Naive thymus-derived CD4-positive, alpha-beta T cell (primary cell): Measurements from ENCODE around the gene ABCF3. TPM values are rescaled to one million over a fixed set of nuclear protein-coding genes. Genes with fewer than 3 reads are reported as not detected.

Source experiments
- ATAC-seq: fragments of 150-1000 bp; cut with Tn5 transposase; 2 replicates; pipeline ENCODE4 v1.10.0; 2021; ENCODE audit warnings: mild to moderate bottlenecking, moderate library complexity
- CTCF ChIA-PET: fragments of 350-600 bp; sonication (Branson Sonifier 250); formaldehyde crosslinking; loops from one replicate; lab custom pipeline; 2021; ENCODE audit warnings: antibody characterized with exemption; lab: Charles Lee
- POLR2A ChIA-PET: fragments of 350-600 bp; sonication (Branson Sonifier 250); formaldehyde crosslinking; loops from one replicate; lab custom pipeline; 2021; ENCODE audit warnings: antibody characterized with exemption, inconsistent platforms; lab: Charles Lee
- DNase-seq, 9 donors: peaks; one replicate each; pipeline versions ENCODE4 v3.0.0 to v3.0.0-alpha.2; 2020 to 2022; ENCODE audit warnings: mixed read lengths in 1 of 9
- H3K27ac ChIP-seq: one replicate; pipeline ENCODE4 v1.7.0; 2013; ENCODE audit warnings: mild to moderate bottlenecking, low read depth, low read length, moderate library complexity
- H3K27me3 ChIP-seq, 2 donors: one replicate each; pipeline ENCODE4 v1.7.0; 2013; ENCODE audit warnings: low read length in 2 of 2, mild to moderate bottlenecking in 2 of 2, moderate library complexity in 2 of 2; ENCODE audit not compliant: control insufficient read depth in 2 of 2, insufficient read depth in 2 of 2
- H3K36me3 ChIP-seq, 3 experiments: 1 replicate in 2 of 3; 2 replicates in 1 of 3; pipeline ENCODE4 v1.7.0; 2013; ENCODE audit warnings: low read length in 3 of 3, mild to moderate bottlenecking in 3 of 3, moderate library complexity in 1 of 3; ENCODE audit not compliant: insufficient read depth in 3 of 3, control insufficient read depth in 2 of 3
- H3K4me1 ChIP-seq, 2 donors: one replicate each; pipeline ENCODE4 v1.7.0; 2013; ENCODE audit warnings: low read length in 2 of 2, mild to moderate bottlenecking in 2 of 2, moderate library complexity in 1 of 2; ENCODE audit not compliant: control insufficient read depth in 2 of 2, insufficient read depth in 2 of 2
- H3K4me3 ChIP-seq: 2 replicates; pipeline ENCODE4 v1.7.0; 2013; ENCODE audit warnings: mild to moderate bottlenecking, low read length
- H3K9me3 ChIP-seq, 3 experiments: 1 replicate in 2 of 3; 2 replicates in 1 of 3; pipeline ENCODE4 v1.7.0; 2013; ENCODE audit warnings: low read length in 3 of 3; ENCODE audit not compliant: control insufficient read depth in 2 of 3
- H3K27ac Mint-ChIP-seq, 9 donors: one replicate each; pipeline ENCODE4 v1.8.0; 2020 to 2022; ENCODE audit warnings: mixed read lengths in 9 of 9, mild to moderate bottlenecking in 8 of 9, moderate library complexity in 5 of 9, inconsistent platforms in 2 of 9
- H3K27me3 Mint-ChIP-seq, 5 donors: one replicate each; pipeline ENCODE4 v1.8.0; 2021 to 2022; ENCODE audit warnings: mixed read lengths in 5 of 5, mild to moderate bottlenecking in 1 of 5
- H3K36me3 Mint-ChIP-seq, 5 donors: one replicate each; pipeline ENCODE4 v1.8.0; 2020 to 2022; ENCODE audit warnings: mixed read lengths in 5 of 5, mild to moderate bottlenecking in 3 of 5, inconsistent platforms in 1 of 5
- H3K4me1 Mint-ChIP-seq, 7 donors: one replicate each; pipeline ENCODE4 v1.8.0; 2020 to 2022; ENCODE audit warnings: mixed read lengths in 7 of 7, mild to moderate bottlenecking in 3 of 7, inconsistent platforms in 1 of 7
- H3K4me3 Mint-ChIP-seq, 10 donors: one replicate each; pipeline ENCODE4 v1.8.0; 2020 to 2022; ENCODE audit warnings: mild to moderate bottlenecking in 10 of 10, mixed read lengths in 10 of 10, moderate library complexity in 6 of 10, inconsistent platforms in 2 of 10
- H3K9me3 Mint-ChIP-seq, 11 donors: one replicate each; pipeline ENCODE4 v1.8.0; 2020 to 2022; ENCODE audit warnings: mixed read lengths in 11 of 11, mild to moderate bottlenecking in 4 of 11, inconsistent platforms in 1 of 11, moderate library complexity in 1 of 11
- intact Hi-C, 2 donors: fragments of 100-400 bp; cut with micrococcal nuclease; formaldehyde crosslinking; loops; one replicate each; pipeline ENCODE4 v1.15.1; 2023
- polyA plus RNA-seq, 2 donors: library from polyadenylated mRNA; unstranded; fragments of 300-500 nt; fragmentation: Illumina TruSeq; gene quantifications; one replicate each; pipeline ENCODE4 v1.2.3, GENCODE V29; 2021
- total RNA-seq, 6 experiments: library from RNA in 5 of 6; stranded (reverse) in 5 of 6; gene quantifications; 1 replicate in 5 of 6; 2 replicates in 1 of 6; pipeline ENCODE4 v1.2.3 and lab custom pipeline; 2021 to 2026

The ABCF3 gene
- total and polyA plus RNA-seq, 7 experiments from 2014 or later: 47.0 to 153 (median 102) TPM

- peaks cover 4 to 11% (median 8%) of the 10 kb centered on the region in 7 donors for H3K4me1 Mint-ChIP-seq
- CTCF ChIA-PET: no interaction called here
Measured at GRCh38 chr3:184234224-184234623, 48.2 kb downstream of the ABCF3 start.

GRCh38 chr3:184234671-184235380 lies 48.8 kb downstream of the ABCF3 start:
- ATAC-seq: no peak
- DNase-seq: no peak
- Mint-ChIP-seq H3K9me3 (peaks cover 0 to 2% (median 0%) of the 10 kb centered on the region in 11 donors), H3K4me3 (no peak overlapping the region), H3K36me3 (no peaks in the 10 kb centered on the region), H3K4me1 (peaks cover 4 to 11% (median 8%) of the 10 kb centered on the region in 7 donors), H3K27me3 (peaks cover 22 to 28% (median 24%) of the 10 kb centered on the region in 5 donors), H3K27ac (no peak overlapping the region)
- ChIA-PET CTCF (no interaction called here), POLR2A (no interaction called here)
- Histone ChIP-seq H3K4me1 (no peaks in the 10 kb centered on the region), H3K4me3 (no peak overlapping the region), H3K9me3 (no peaks in the 10 kb centered on the region), H3K27me3 (peaks cover 4 to 9% of the 10 kb centered on the region in 2 donors), H3K36me3 (no peaks in the 10 kb centered on the region), H3K27ac (no peak overlapping the region)
- intact Hi-C loops: no loop called here

More at GRCh38 chr3:184234224-184234623, 48.2 kb downstream of the ABCF3 start:
- no peak for ATAC-seq
- Mint-ChIP-seq H3K27me3 (peaks cover 22 to 30% (median 24%) of the 10 kb centered on the region in 5 donors), H3K4me3 (no peak overlapping the region), H3K27ac (no peak overlapping the region), H3K36me3 (no peaks in the 10 kb centered on the region), H3K9me3 (peaks cover 0 to 2% (median 0%) of the 10 kb centered on the region in 11 donors)
- Histone ChIP-seq H3K4me1 (no peaks in the 10 kb centered on the region), H3K36me3 (no peaks in the 10 kb centered on the region), H3K4me3 (no peak overlapping the region), H3K27ac (no peak overlapping the region), H3K9me3 (no peaks in the 10 kb centered on the region), H3K27me3 (peaks cover 4 to 12% of the 10 kb centered on the region in 2 donors)
- DNase-seq: no peak
- POLR2A ChIA-PET: no interaction called here
- intact Hi-C loops: no loop called here

GRCh38 chr3:184235381-184236032 lies 49.5 kb downstream of the ABCF3 start:
- CTCF ChIA-PET: no interaction called here
- H3K9me3 Mint-ChIP-seq: peaks cover 0 to 2% (median 0%) of the 10 kb centered on the region in 11 donors
- DNase-seq (no peak), ATAC-seq (no peak)
- no peaks in the 10 kb centered on the region for H3K36me3 Mint-ChIP-seq
- no peak overlapping the region for H3K4me3 Mint-ChIP-seq
- Histone ChIP-seq H3K27ac (no peak overlapping the region), H3K4me3 (no peak overlapping the region), H3K36me3 (no peaks in the 10 kb centered on the region), H3K9me3 (no peaks in the 10 kb centered on the region), H3K27me3 (peaks cover 4 to 8% of the 10 kb centered on the region in 2 donors), H3K4me1 (no peaks in the 10 kb centered on the region)
- H3K27ac Mint-ChIP-seq: no peak overlapping the region
- H3K4me1 Mint-ChIP-seq: peaks cover 4 to 11% (median 8%) of the 10 kb centered on the region in 7 donors
- H3K27me3 Mint-ChIP-seq: peaks cover 22 to 28% (median 24%) of the 10 kb centered on the region in 5 donors
- intact Hi-C loops: no loop called here
- POLR2A ChIA-PET: no interaction called here

GRCh38 chr3:184236033-184236410 lies 50.0 kb downstream of the ABCF3 start:
- peaks cover 4 to 8% (median 6%) of the 10 kb centered on the region in 7 donors for H3K4me1 Mint-ChIP-seq
- Histone ChIP-seq H3K4me1 (no peaks in the 10 kb centered on the region), H3K36me3 (no peaks in the 10 kb centered on the region), H3K9me3 (no peaks in the 10 kb centered on the region), H3K4me3 (no peak overlapping the region), H3K27me3 (peaks cover 4 to 6% of the 10 kb centered on the region in 2 donors), H3K27ac (no peak overlapping the region)
- H3K27ac Mint-ChIP-seq: no peak overlapping the region
- H3K9me3 Mint-ChIP-seq: peaks cover 0 to 2% (median 0%) of the 10 kb centered on the region in 11 donors
- POLR2A ChIA-PET: no interaction called here
- intact Hi-C loops: no loop called here
- DNase-seq (no peak), ATAC-seq (no peak)
- H3K36me3 Mint-ChIP-seq: no peaks in the 10 kb centered on the region
- no peak overlapping the region for H3K4me3 Mint-ChIP-seq
- peaks cover 20 to 26% (median 21%) of the 10 kb centered on the region in 5 donors for H3K27me3 Mint-ChIP-seq
- CTCF ChIA-PET: no interaction called here

- DNase-seq (no peak), ATAC-seq (no peak)
- Histone ChIP-seq H3K36me3 (peaks cover 0 to 2% (median 0%) of the 10 kb centered on the region in 3 experiments), H3K9me3 (no peaks in the 10 kb centered on the region), H3K4me3 (no peak overlapping the region), H3K4me1 (no peaks in the 10 kb centered on the region), H3K27me3 (no peaks in the 10 kb centered on the region), H3K27ac (no peak overlapping the region)
- peaks cover 14 to 20% (median 15%) of the 10 kb centered on the region in 5 donors for H3K27me3 Mint-ChIP-seq
- H3K36me3 Mint-ChIP-seq: no peaks in the 10 kb centered on the region
- POLR2A ChIA-PET: no interaction called here
- no peak overlapping the region for H3K4me3 Mint-ChIP-seq
- CTCF ChIA-PET: no interaction called here
- H3K4me1 Mint-ChIP-seq: peaks cover 0 to 2% (median 0%) of the 10 kb centered on the region in 7 donors
- intact Hi-C loops: no loop called here
- H3K9me3 Mint-ChIP-seq: peaks cover 0 to 2% (median 0%) of the 10 kb centered on the region in 11 donors
- H3K27ac Mint-ChIP-seq: no peak overlapping the region
Measured at GRCh38 chr3:184236636-184237035, 50.6 kb downstream of the ABCF3 start.

- CTCF ChIA-PET: interaction anchor here (0.6 to 0.7 kb wide), 2 partner anchors 100 to 334 kb away, joined by 3 read pairs; no protein-coding TSS in a partner anchor
- no peak for ATAC-seq
Measured at GRCh38 chr3:184237211-184237610, 51.2 kb downstream of the ABCF3 start.

More at GRCh38 chr3:184237211-184237610, 51.2 kb downstream of the ABCF3 start:
- H3K36me3 ChIP-seq: peaks cover 0 to 8% (median 1%) of the 10 kb centered on the region in 3 experiments
- intact Hi-C loops: no loop called here
- POLR2A ChIA-PET: no interaction called here
- H3K27ac ChIP-seq: no peak overlapping the region
- no peaks in the 10 kb centered on the region for H3K4me1 ChIP-seq
- peaks cover 0 to 1% (median 0%) of the 10 kb centered on the region in 5 donors for H3K36me3 Mint-ChIP-seq
- H3K27ac Mint-ChIP-seq: no peak overlapping the region
- H3K4me1 Mint-ChIP-seq: peaks cover 0 to 2% (median 0%) of the 10 kb centered on the region in 7 donors
- no peak overlapping the region for H3K4me3 ChIP-seq
- no peaks in the 10 kb centered on the region for H3K9me3 ChIP-seq
- DNase-seq: no peak
- H3K27me3 Mint-ChIP-seq: peaks cover 9 to 14% (median 9%) of the 10 kb centered on the region in 5 donors
- no peak overlapping the region for H3K4me3 Mint-ChIP-seq
- H3K27me3 ChIP-seq: no peaks in the 10 kb centered on the region
- H3K9me3 Mint-ChIP-seq: peaks cover 0 to 2% (median 0%) of the 10 kb centered on the region in 11 donors
